Glomerular endothelial cell (primary cell): Measurements from ENCODE around the gene MCEMP1. TPM values are rescaled to one million over a fixed set of nuclear protein-coding genes. Genes with fewer than 3 reads are reported as not detected.
"Not testable (repeated sequence)": the region's sequence is repeated elsewhere in the genome, so short reads cannot be mapped to it uniquely, and the experiment has no call there.

Experiments
- DNase-seq: peaks from one replicate; pipeline ENCODE4 v3.0.0-alpha.2; 2011; ENCODE audit warnings: low read depth, low spot score; ENCODE audit errors: extremely low read depth
- total RNA-seq: library from RNA; depleted of rRNA; stranded (reverse); fragments of >200 nt; gene quantifications from 2 replicates; pipeline ENCODE4 v1.2.3, GENCODE V29; 2015

The MCEMP1 gene
- total RNA-seq, 1 donor from 2014 or later = not detected

DNA sequence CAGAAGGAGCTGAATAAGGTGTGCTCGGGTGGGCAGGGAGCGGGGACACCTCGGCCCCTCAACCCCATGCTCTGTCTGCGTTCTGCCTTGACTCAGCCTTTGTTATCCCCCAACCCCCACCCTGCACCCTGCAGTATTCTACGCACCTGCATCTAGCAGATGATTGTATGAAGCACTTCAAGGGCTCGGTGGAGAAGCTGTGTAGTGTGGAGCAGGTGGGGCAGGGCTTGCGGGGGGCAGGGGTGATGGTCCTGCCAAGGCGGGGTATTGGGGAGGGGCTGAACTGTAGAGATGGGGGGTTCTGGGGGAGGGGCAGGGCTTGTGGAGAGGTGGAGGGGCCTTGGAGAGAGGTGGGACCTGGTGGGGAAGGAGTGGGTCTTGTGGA, 33.9 kb upstream of the MCEMP1 start:
- DNase-seq = no peak

DNA sequence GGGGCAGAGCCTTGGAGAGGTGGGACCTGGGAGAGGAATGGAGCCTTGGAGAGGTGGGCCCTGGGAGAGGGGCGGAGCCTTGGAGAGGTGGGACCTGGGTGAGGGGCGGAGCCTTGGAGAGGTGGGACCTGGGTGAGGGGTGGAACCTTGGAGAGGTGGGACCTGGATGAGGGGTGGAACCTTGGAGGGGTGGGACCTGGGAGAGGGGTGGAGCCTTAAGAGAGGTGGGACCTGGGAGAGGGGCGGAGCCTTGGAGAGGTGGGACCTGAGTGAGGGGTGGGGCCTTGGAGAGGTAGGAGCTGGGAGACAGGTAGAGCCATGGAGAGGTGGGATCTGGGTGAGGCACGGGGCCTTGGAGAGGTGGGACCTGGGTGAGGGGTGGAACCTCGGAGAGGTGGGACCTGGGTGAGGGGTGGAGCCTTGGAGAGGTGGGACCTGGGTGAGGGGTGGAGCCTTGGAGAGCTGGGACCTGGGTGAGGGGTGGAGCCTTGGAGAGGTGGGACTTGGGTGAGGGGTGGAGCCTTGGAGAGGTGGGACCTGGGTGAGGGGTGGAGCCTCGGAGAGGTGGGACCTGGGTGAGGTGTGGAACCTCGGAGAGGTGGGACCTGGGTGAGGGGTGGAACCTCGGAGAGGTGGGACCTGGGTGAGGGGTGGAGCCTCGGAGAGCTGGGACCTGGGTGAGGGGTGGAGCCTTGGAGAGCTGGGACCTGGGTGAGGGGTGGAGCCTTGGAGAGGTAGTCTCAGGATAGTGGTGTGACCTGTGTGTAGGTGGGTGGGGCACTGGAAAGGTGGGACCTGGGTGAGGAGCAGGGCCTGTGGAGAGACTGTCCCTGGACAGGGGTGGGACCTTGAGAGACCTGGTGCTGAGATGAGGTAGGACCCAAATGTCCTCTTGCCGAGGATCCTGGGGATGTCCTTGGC, 33.0 kb upstream of the MCEMP1 start:
- DNase-seq = not testable (repeated sequence)

DNA sequence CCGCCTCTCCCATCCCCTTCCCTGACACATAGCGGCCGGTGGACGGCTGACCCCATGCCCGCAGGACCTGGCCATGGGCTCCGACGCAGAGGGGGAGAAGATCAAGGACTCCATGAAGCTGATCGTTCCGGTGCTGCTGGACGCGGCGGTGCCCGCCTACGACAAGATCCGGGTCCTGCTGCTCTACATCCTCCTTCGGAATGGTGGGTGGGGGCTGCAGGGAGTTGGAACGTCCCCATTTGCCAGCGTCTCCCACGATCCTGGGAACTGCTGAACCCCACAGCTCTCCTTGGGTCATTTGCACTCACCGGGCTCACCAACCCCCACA, 32.4 kb upstream of the MCEMP1 start:
- no peak for DNase-seq

DNA sequence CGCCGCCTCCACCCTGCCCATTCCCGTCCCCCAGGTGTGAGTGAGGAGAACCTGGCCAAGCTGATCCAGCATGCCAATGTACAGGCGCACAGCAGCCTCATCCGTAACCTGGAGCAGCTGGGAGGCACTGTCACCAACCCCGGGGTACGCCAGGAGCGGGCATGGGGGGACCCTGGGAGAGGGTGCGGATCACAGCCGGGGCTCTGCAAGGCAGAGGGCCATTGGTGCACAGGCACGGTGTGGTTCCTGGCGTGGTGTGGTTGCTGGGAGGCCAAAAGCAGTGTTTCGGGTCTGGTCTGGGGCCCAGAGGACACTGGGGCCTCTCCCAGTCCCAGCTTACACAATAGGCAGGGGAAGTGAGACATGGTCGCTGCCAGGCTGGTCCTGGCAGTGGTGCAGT, 31.7 kb upstream of the MCEMP1 start:
- DNase-seq = no peak

DNA sequence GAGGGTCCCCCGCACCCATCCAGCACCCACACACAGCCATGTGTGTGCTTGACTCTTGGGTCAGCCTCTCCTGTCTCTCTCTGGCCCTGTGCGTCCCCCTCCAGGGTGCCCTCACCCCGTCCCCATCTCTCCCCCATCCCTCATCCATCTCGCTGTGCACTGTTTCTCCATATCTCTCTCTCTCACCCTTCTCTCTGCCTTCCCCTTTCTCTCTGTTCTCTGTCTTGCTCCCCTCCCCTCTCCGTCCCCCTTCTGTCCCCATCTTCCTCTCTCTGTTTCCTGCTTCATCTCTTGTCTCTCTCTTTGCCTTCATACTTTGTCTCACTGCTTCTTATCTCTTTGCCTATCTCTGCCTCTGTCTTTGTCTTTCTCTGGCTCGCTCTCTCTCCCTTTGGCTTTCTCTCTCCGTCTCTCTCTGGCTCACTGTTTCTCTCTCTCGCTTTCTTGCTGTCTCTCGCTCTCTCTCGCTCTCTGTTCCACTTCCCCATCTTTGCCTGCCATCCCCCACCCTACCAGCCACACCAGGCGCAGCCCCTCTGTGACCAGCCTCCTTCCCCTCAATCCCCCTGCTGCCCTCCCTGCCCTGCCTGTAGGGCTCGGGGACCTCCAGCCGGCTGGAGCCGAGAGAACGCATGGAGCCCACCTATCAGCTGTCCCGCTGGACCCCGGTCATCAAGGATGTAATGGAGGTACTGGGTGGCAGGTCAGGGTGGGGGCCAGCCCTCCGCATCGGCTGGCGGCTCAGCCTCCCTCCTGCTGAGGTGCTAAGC, 31.0 kb upstream of the MCEMP1 start:
- DNase-seq = no peak

DNA sequence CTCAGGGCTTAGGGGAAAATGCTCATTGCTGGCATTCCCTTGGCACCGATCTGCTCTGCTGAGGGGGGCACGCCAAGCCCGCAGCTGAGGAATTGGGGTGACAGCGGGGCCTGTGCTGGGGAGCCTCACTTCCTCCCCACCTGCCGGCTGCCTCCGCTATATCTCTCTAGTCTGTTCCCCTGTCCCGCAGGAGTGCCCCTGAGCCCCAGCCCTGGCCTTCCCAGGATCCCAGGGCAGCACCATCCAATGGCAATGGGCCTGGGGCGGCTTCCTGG, 30.5 kb upstream of the MCEMP1 start:
- no peak for DNase-seq

DNA sequence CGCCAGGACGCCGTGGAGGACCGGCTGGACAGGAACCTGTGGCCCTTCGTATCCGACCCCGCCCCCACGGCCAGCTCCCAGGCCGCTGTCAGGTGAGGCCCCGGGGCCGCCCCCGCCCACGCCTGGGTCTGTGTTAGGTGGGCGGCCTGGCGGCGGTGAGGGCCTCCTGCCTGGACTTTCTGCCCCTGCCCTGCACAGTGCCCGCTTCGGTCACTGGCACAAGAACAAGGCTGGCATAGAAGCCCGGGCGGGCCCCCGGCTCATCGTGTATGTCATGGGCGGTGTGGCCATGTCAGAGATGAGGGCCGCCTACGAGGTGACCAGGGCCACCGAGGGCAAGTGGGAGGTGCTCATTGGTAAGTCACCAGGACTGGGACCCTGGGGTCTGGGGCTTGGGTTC, 29.7 kb upstream of the MCEMP1 start:
- no peak for DNase-seq

DNA sequence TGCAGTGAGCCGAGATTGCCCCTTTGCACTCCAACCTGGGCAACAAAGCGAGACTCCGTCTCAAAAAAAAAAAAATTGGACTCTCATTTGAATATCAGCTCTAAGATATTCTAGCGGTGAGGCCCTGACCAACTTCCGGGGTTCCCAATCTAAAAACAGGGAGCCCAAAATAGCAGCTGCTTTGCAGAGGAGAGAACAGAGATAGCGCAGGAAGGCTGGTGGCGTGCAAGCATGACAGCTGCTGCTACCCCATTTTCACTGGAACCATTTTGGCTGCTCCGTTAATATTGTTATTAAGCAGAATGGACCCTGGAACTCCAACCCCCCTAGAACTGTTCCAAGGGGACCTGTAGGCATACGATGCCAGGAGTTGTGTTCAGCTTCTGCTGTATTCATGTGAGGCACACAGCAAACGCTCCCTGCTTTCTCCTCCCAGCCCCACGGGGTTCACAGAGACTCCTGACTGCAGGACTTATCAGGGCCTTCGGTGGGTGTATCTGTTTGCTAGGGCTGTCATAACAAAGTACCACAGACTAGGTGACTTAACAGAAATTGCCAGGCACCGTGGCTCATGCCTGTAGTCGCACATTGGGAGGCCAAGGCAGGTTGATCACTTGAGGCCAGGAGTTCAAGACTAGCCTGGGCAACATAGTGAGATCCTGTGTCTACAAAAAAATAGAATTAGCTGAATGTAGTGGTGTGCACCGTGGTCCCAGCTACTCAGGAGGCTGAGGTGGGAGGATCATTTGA, 28.4 kb upstream of the MCEMP1 start:
- no peak for DNase-seq

DNA sequence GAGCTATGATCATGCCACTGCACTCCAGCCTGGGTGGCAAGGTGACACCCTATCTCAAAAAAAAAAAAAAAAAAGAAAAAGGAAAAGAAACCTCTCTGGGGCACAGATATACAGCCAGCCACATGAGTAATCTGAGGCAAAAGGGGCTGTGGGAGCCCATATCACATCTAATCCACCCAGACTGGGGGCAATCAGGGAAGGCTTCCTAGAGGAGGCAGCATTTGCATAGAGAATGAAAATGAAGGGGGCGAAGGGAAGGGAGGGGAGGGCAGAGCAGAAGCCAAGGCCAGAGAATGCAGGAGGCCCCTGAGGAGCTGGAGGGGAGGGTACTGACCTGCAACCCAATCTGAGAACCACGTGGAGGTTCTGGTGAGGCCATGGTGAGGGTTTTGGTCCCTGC, 26.7 kb upstream of the MCEMP1 start:
- DNase-seq = no peak

DNA sequence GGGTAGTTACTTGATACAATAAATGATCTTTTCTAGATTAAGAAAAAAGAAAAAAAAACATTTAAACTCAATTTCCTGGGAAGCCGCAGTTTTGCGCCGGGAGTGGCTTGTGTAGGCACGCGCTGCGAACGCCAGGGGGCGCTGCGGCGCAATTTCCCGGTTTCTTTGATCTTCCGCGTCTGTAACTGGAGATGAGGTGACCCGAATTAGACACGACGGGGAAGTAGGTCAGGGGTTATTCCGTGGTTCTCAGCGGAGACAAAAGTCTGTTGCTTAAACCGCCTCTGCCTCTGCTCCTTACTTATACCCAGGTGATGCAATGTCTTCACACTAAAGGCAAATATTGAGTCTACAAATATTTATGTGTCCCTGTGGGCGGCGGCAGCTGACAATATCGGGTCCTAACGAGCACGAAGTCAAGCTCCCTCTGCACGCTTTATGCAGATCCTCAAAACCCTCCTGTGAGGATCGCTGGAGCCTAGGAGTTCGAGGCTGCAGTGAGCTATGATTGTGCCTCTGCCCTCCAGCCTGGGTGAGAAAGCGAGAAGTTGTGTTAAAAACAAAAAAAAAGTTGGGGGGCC, 24.7 kb upstream of the MCEMP1 start:
- no peak for DNase-seq

DNA sequence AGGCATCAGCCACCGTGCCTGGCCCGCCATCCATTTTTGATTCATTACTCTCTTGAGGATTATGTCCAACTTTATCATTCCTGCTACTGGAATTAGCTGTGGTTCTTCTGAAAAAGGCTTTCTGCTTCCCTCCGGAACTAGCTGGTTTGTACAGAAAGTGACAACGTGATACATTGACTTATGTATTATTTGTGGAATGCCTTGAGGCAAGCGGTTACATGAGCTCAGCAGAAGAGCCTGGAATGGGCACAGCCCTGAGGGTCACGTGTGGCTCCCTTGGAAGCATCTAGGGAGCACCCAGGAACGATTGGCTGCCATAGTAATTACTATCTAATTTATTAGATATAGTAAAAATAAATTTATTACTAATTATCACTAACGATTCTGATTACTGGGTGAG, 22.5 kb upstream of the MCEMP1 start:
- no peak for DNase-seq

DNA sequence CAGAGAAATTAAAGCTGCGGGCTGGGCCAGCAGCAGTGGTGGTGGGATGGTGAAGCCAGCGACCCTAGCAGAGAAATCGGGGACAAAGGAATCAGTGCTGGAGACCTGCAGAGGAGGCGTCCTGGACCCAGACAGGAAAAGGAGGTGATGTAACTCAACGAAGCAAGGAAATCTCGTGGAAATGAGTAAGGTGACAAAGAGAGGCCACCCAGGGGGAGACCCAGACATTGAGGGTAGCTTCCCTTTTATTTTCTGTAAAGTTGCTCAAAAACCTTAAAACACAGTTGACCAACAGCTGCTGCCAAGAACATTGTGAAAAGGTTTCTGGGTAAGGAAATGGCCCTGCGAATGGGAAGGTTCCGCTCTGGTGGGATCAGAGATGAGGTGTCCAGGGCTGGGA, 21.3 kb upstream of the MCEMP1 start:
- DNase-seq = no peak

DNA sequence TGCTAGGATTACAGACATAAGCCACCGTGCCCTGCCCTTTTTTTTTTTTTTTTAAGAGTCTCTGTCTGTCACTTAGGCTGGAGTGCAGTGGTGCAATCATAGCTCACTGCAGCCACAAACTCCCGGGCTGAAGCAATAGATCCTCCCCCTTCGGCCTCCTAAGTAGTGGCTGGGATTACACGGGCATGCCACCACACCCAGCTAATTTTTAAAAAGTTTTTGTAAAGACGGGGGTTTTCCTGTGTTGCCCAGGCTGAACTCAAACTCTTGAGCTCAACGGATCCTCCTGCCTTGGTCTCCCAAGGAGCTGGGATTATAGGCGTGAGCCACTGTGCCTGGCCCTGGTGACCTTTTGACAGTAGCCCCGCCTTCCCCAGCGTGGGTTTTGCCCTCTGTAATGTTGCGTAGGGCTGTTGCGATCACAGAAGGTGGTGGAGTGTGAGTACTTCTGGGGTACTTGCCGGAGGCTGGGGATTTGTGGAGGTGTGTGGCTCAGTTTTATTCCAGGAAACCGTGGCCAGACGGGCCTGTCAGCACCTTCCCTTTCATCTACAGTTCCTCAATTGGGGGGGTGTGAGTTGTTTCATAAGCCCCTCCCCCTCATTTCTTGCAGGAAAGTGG, 19.6 kb upstream of the MCEMP1 start:
- DNase-seq = no peak

DNA sequence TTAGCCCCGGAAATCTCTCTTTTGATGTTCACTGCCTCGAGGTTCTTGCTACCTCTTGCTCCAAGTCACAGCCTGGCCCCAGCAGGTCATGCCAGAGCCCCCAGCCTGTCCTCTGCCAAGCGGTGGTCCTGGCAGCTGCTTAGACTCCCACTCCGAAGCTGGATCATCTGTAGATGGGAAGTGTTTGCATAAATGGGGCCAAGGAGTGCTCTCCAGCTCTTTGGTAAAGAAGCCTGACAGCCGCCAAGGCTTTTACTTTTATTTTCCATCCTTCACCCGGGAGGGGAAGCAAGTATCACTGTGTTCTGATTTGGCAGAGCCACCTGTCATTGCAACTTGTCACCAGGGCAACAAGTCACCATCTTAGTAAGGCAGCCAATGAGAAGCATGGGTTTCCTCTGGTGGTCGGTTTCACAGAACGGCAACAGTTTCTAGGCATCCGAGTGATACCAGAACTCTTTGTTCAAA, 18.6 kb upstream of the MCEMP1 start:
- no peak for DNase-seq

DNA sequence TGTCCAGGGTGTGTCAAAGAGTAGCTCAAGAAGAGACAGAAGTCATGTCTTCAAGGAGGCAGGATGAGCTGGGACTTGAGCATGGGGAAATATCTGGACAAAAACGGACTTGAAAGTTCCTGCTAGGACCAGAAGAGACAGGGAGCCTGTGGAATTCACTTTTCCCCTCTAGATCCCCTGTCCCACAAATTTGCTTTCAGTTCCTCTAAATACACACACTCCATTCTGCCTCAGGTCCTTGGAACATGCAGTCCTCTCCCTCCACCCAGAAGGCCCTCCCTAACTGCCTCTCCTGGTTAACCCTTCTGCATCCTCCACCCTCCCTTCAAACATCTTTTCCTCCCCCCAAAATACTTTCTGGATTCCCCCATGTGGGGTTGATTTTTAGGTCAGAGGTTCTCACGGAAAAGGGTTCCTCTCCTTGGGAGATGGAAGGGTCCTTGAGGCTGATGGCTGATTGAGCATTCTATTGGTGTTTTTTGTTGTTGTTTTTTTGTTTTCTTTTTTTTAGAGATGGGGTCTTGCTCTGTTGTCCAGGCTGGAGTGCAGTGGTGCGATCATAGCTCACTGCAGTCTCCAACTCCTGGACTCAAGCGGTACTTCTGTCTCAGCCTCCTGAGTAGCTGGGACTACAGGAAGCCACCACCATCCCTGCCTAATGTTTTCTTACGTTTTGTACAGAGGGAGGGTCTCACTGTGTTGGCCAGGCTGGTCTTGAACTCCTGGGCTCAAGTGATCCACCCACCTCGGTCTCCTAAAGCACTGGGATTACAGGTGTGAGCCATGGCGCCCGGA, 14.9 kb upstream of the MCEMP1 start:
- no peak for DNase-seq

DNA sequence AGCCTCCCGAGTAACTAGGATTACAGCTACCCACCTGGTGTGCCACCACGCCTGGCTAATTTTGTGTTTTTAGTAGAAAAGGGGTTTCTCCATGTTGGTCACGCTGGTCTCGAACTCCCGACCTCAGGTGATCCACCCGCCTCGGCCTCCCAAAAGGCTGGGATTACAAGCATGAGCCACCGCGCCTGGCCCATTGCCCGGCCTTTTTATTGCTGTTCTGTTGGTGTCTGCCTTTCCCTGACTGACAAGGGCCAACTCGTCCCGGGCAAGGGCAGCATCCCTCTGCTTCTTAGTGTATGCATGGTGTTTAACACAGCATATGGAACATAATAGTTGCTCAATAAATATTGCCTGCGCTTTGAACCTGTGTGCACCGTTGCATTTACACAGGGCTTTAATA, 14.2 kb upstream of the MCEMP1 start:
- no peak for DNase-seq

DNA sequence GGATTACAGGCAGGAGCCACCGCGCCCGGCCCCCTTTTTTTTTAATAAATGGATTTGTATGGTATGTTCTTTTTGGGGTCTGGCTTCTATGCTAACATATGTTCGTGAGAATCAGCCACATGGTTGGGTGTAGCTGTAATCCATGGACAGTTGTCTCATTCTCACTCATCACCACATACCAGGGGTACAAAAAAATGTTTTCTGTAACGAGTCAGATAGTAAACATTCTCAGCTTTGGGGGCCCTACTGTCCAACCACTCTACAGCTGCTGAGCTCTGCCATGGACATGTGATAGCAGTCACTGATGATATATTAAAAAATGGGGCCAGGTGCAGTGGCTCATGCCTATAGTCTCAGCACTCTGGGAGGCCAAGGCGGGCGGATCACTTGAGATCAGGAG, 13.2 kb upstream of the MCEMP1 start:
- no peak for DNase-seq

DNA sequence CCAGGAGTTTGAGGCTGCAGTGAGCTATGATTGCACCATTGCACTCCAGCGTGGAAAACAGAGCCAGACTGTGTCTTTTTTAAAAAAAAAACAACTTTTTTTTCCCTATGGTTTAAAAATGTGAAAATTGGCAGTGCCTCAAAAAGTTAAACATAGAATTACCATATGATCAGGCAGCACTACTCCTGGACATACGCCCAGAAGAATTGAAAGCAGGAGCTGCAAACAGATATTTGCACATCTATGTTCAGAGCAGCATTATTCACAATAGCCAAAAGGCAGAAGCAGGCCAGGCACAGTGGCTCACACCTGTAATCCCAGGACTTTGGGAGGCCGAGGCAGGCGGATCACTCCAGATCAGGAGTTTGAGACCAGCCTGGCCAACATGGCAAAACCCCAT, 11.8 kb upstream of the MCEMP1 start:
- no peak for DNase-seq

DNA sequence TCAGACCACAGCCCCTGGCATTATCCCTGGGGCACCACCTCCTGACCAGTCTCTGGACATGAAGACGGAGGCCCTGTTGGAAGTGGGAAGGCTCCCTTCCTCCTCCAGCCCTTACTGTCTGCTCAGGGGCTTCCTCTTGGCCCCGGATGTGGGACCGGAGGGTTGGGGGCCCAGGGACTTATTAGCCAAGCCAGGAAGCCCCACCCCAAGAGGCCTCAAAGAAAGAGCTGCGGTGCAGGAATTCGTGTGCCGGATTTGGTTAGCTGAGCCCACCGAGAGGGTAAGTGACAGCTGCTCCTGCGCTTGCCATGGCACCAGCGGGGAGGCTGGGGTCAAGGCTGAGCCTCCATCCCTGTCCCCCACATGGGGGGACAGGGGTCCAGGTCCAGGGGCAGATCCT, 8.0 kb upstream of the MCEMP1 start, which contains the start of gene RETN:
TSS of gene RETN (plus strand) at position 208 of the 400 bp plus-strand sequence. CDS start 278 bp downstream, outside the sequence.
- DNase-seq = no peak

DNA sequence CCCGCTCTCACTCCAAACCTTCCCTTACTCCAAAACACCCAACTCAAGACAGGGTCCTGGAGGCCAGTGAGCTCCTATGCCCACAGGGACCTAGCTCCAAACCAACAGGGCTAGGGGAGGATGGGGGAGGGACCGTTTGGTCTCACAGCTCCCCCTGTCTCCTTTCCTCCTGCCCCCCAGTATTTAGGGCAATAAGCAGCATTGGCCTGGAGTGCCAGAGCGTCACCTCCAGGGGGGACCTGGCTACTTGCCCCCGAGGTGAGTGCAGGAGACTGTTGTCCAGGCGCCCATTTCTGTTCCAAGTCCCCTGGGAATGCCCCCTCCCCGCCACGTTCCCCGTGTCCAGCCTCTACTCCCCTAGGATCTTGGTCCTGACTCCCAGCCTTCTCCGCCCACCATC, 7.2 kb upstream of the MCEMP1 start:
- DNase-seq = no peak
